ENCODE measurements around the gene SLC25A12.

SLC25A12 gene

GRCh38 chr2:171830039-171830438, 64.0 kb downstream of the SLC25A12 start:
- H3K79me2 ChIP-seq (ENCODE audit: control insufficient read depth, low read length): no peaks in the 10 kb centered on the region
- H3K4me3 ChIP-seq (ENCODE audit: low read length): no peak overlapping the region
- TF ChIP-seq CTCF (IDR thresholded peaks at IDR 0.05; ENCODE audit: low read depth, low read length, poor library complexity, severe bottlenecking) (no peak), EZH2phosphoT487 (IDR thresholded peaks at IDR 0.05; ENCODE audit: borderline replicate concordance, low read length) (no peak)
- H3K4me2 ChIP-seq (ENCODE audit: low read length): no peak overlapping the region
- no peaks in the 10 kb centered on the region for H3K27me3 ChIP-seq (ENCODE audit: control insufficient read depth, low read length)
- peaks cover 22% of the 10 kb centered on the region; the same call in 1 of the 2 replicates for H3K9me3 ChIP-seq (ENCODE audit: control insufficient read depth, insufficient read depth, low read length)
- no peaks in the 10 kb centered on the region for H3K9me2 ChIP-seq (replicated peaks; ENCODE audit: control insufficient read depth, low read length)
- no peak overlapping the region for H3K27ac ChIP-seq (ENCODE audit: low read depth, low read length)
- no peaks in the 10 kb centered on the region for H3F3A ChIP-seq (ENCODE audit: control insufficient read depth, insufficient read depth)
- H3K4me1 ChIP-seq (ENCODE audit: control insufficient read depth, low read length): no peaks in the 10 kb centered on the region
- peaks cover 74% of the 10 kb centered on the region for H3K36me3 ChIP-seq (ENCODE audit: control insufficient read depth, low read length)
- H4K20me1 ChIP-seq (ENCODE audit: control insufficient read depth, insufficient read depth, low read depth, low read length): no peaks in the 10 kb centered on the region

- no peak for TF ChIP-seq EZH2phosphoT487 (IDR thresholded peaks at IDR 0.05; ENCODE audit: borderline replicate concordance, low read length)
- TF ChIP-seq CTCF (IDR thresholded peaks at IDR 0.05; ENCODE audit: low read depth, low read length, poor library complexity, severe bottlenecking): no peak
- H3K9me3 ChIP-seq (ENCODE audit: control insufficient read depth, insufficient read depth, low read length): no peaks in the 10 kb centered on the region
These were observed 70.0 kb downstream of the SLC25A12 start for GRCh38 chr2:171824086-171824485.

GRCh38 chr2:171822525-171823322, 71.3 kb downstream of the SLC25A12 start:
- Histone ChIP-seq H3F3A (ENCODE audit: control insufficient read depth, insufficient read depth) (no peaks in the 10 kb centered on the region), H3K4me3 (ENCODE audit: low read length) (no peak overlapping the region), H3K4me2 (ENCODE audit: low read length) (no peak overlapping the region), H4K20me1 (ENCODE audit: control insufficient read depth, insufficient read depth, low read depth, low read length) (no peaks in the 10 kb centered on the region), H3K27me3 (ENCODE audit: control insufficient read depth, low read length) (no peaks in the 10 kb centered on the region), H3K9me2 (replicated peaks; ENCODE audit: control insufficient read depth, low read length) (no peaks in the 10 kb centered on the region), H3K79me2 (ENCODE audit: control insufficient read depth, low read length) (no peaks in the 10 kb centered on the region), H3K4me1 (ENCODE audit: control insufficient read depth, low read length) (no peaks in the 10 kb centered on the region), H3K27ac (ENCODE audit: low read depth, low read length) (no peak overlapping the region), H3K36me3 (ENCODE audit: control insufficient read depth, low read length) (peaks cover 13% of the 10 kb centered on the region), H3K9me3 (ENCODE audit: control insufficient read depth, insufficient read depth, low read length) (no peaks in the 10 kb centered on the region)
- TF ChIP-seq CTCF (IDR thresholded peaks at IDR 0.05; ENCODE audit: low read depth, low read length, poor library complexity, severe bottlenecking): no peak
- no peak for TF ChIP-seq EZH2phosphoT487 (IDR thresholded peaks at IDR 0.05; ENCODE audit: borderline replicate concordance, low read length)

More at GRCh38 chr2:171824086-171824485, 70.0 kb downstream of the SLC25A12 start:
- H3K27ac ChIP-seq (ENCODE audit: low read depth, low read length): no peak overlapping the region
- no peaks in the 10 kb centered on the region for H3K79me2 ChIP-seq (ENCODE audit: control insufficient read depth, low read length)
- H4K20me1 ChIP-seq (ENCODE audit: control insufficient read depth, insufficient read depth, low read depth, low read length): no peaks in the 10 kb centered on the region
- no peaks in the 10 kb centered on the region for H3K9me2 ChIP-seq (replicated peaks; ENCODE audit: control insufficient read depth, low read length)
- peaks cover 24% of the 10 kb centered on the region for H3K36me3 ChIP-seq (ENCODE audit: control insufficient read depth, low read length)
- no peak overlapping the region for H3K4me2 ChIP-seq (ENCODE audit: low read length)
- no peaks in the 10 kb centered on the region for H3K27me3 ChIP-seq (ENCODE audit: control insufficient read depth, low read length)
- H3K4me3 ChIP-seq (ENCODE audit: low read length): no peak overlapping the region
- H3F3A ChIP-seq (ENCODE audit: control insufficient read depth, insufficient read depth): no peaks in the 10 kb centered on the region
- no peaks in the 10 kb centered on the region for H3K4me1 ChIP-seq (ENCODE audit: control insufficient read depth, low read length)
